Transverse colon (tissue), 4 donors: ENCODE data around the gene CSTB. TPM values are rescaled to one million over a fixed set of nuclear protein-coding genes. Genes with fewer than 3 reads are reported as not detected.

ENCODE experiments used
- DNase-seq: peaks from one replicate; pipeline ENCODE4 v3.0.0-alpha.2; 2019
- H3K27ac ChIP-seq, 4 donors: fragments of 200-600 bp; sonication (generic); 2 replicates each; pipeline ENCODE4 v1.5.1; 2016 to 2018; ENCODE audit warnings: inconsistent platforms in 4 of 4
- H3K27me3 ChIP-seq: fragments of 200-600 bp; sonication (generic); 2 replicates; pipeline ENCODE4 v1.5.1; 2017; ENCODE audit warnings: inconsistent platforms
- H3K36me3 ChIP-seq, 4 donors: fragments of 200-600 bp; sonication (generic); 2 replicates each; pipeline ENCODE4 v1.5.1; 2017 to 2019; ENCODE audit warnings: inconsistent platforms in 4 of 4
- H3K4me1 ChIP-seq, 4 donors: fragments of 200-600 bp; sonication (generic); 2 replicates each; pipeline ENCODE4 v1.5.1; 2017 to 2020; ENCODE audit warnings: inconsistent platforms in 4 of 4
- H3K4me3 ChIP-seq, 4 donors: fragments of 200-600 bp; sonication (generic); 1 replicate in 1 of 4; 2 replicates in 3 of 4; pipeline versions ENCODE4 v1.5.1 to v1.6.1; 2017 to 2019; ENCODE audit warnings: inconsistent platforms in 4 of 4
- H3K9me3 ChIP-seq, 2 donors: fragments of 200-600 bp; sonication (generic); 2 replicates each; pipeline ENCODE4 v1.5.1; 2017 to 2019; ENCODE audit warnings: inconsistent platforms in 2 of 2
- CTCF ChIP-seq, 5 experiments: fragments of 200-600 bp in 3 of 5; fragments of 450-650 bp in 2 of 5; sonication (generic) in 3 of 5; IDR thresholded peaks; 1 replicate in 2 of 5; 2 replicates in 3 of 5; pipeline ENCODE4 v1.5.1; 2016 to 2017; ENCODE audit warnings: antibody characterized with exemption in 5 of 5, inconsistent platforms in 3 of 5, mild to moderate bottlenecking in 2 of 5, moderate library complexity in 1 of 5
- EP300 ChIP-seq: sonication (generic); formaldehyde crosslinking; IDR thresholded peaks from one replicate; pipeline ENCODE4 v1.6.1; 2017; ENCODE audit warnings: antibody characterized with exemption, low read depth
- POLR2A ChIP-seq: fragments of 450-650 bp; IDR thresholded peaks from one replicate; pipeline ENCODE4 v1.6.1; 2016; ENCODE audit warnings: antibody characterized with exemption, mild to moderate bottlenecking, moderate library complexity
- POLR2AphosphoS5 ChIP-seq, 3 donors: sonication (generic); formaldehyde crosslinking; IDR thresholded peaks; one replicate each; pipeline ENCODE4 v1.6.1; 2016; ENCODE audit warnings: antibody characterized with exemption in 3 of 3
- WGBS, 2 donors: methylation state at CpG; one replicate each; pipeline ENCODE4 v1.1.5; 2018; ENCODE audit warnings: low coverage in 1 of 2; 5-methylcytosine and 5-hydroxymethylcytosine counted together
- in situ Hi-C, 4 donors: fragments of 200-750 bp; cut with MboI; loops; one replicate each; pipeline versions ENCODE4 v1.15.0 to v1.15.1; 2017; ENCODE audit warnings: low sequenced_read_pairs in 3 of 4, low pct_ligation_motif_present in 1 of 4, low pct_unique_long_range_greater_than_20kb in 1 of 4
- intact Hi-C: fragments of 100-400 bp; cut with DNase I; formaldehyde crosslinking; loops from one replicate; pipeline ENCODE4 v1.15.1; 2023; ENCODE audit warnings: low total_unique reads
- total RNA-seq, 4 donors: library from RNA; depleted of rRNA; stranded (reverse); fragments of >200 nt; gene quantifications; one replicate each; pipeline ENCODE4 v1.1.0, GENCODE V29; 2016

The CSTB gene
- total RNA-seq, 4 donors from 2014 or later = 16.1 to 61.7 (median 19.6) TPM

DNA sequence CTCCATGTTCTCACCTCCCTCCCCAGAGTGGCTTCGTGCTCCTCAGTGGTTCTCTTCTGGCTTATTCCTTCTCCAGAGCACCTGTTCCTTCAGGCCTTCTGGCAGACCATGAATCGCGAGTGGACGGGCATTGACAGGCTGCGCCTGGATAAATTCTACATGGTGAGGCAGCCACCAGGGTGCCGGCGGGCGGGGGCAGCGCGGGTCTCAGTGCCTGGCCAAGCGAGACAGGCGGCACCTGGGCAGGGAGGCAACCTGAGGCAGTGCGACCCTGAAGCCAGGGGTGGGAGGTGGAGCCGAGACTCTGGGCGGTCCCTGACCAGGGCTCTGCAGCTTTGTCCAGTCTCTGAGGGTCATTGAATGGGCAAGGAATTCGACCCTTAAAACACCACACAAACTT lies 17.1 kb upstream of the CSTB start:
- DNase-seq = no peak
- H3K27ac ChIP-seq = no peak overlapping the region
- no peaks in the 10 kb centered on the region for H3K27me3 ChIP-seq
- intact Hi-C loops = no loop called here
- in situ Hi-C loops = no loop called here
- peaks cover 0 to 29% (median 9%) of the 10 kb centered on the region in 4 donors for H3K36me3 ChIP-seq
- WGBS, 2 donors = 93% methylated on average over 16 of the region's 16 CpGs; no CpG with 5 or more reads in 1 of the 2 donors
- no peak for TF ChIP-seq CTCF (IDR thresholded peaks at IDR 0.05)
- TF ChIP-seq POLR2AphosphoS5 (IDR thresholded peaks at IDR 0.05) = no peak
- no peak for TF ChIP-seq POLR2A
- TF ChIP-seq EP300 = no peak
- H3K9me3 ChIP-seq = no peaks in the 10 kb centered on the region
- peaks cover 10 to 22% (median 15%) of the 10 kb centered on the region in 4 donors for H3K4me1 ChIP-seq
- no peak overlapping the region for H3K4me3 ChIP-seq

DNA sequence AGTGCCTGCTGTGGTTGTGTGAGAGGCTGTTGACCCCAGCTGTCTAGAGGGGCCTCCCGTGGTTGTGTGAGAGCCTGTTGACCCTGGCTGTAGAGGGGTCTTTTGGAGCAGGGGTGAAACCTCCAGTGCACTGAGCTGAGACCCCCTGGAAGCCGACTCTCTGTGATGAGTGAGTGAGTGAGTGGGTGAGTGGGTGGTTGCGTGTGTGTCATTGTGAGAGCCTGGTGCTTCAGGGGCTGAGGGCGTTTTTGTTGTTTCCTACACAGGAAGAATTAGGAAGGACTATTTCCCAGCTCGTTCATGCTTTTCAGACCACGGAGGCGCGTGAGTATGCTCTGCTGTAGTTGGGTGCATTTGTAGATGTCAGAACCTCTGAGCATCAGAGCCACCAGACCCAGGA lies 16.3 kb upstream of the CSTB start:
- WGBS, 2 donors = 87 to 88% methylated on average over 3 to 8 of the region's 8 CpGs
- peaks cover 0 to 21% (median 7%) of the 10 kb centered on the region in 4 donors for H3K36me3 ChIP-seq
- peaks cover 10 to 22% (median 15%) of the 10 kb centered on the region in 4 donors for H3K4me1 ChIP-seq
- H3K27ac ChIP-seq = no peak overlapping the region
- no peaks in the 10 kb centered on the region for H3K27me3 ChIP-seq
- intact Hi-C loops = no loop called here
- H3K9me3 ChIP-seq = no peaks in the 10 kb centered on the region
- DNase-seq = no peak
- no peak for TF ChIP-seq EP300
- TF ChIP-seq POLR2AphosphoS5 (IDR thresholded peaks at IDR 0.05) = no peak
- TF ChIP-seq CTCF (IDR thresholded peaks at IDR 0.05) = no peak
- no peak for TF ChIP-seq POLR2A
- H3K4me3 ChIP-seq = no peak overlapping the region
- in situ Hi-C loops = no loop called here

DNA sequence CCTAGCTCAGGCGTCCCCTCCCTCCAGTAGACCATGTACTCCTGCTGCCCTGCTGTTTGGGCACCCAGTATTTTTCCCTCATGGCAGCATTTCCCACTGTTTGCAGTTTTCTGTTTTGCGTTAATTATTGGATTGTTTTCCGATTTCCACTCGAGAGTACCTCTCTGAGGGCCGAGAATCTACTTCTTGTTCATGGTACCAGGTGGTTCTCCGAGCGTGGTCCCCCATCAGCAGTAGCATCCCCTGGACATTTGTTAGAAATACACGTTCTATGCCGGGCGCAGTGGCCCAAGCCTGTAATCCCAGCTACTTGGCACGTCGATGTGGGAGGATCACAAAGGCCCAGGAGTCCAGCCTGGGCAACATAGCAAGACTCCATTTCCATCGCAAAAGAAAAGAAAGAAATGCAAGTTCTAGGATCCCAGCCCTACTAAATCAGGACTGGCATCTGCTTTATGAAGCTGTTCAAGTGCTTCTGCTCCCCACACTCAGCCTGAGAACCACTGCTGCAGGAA lies 14.0 kb upstream of the CSTB start:
- H3K4me3 ChIP-seq = peak overlapping the region; percentile 70 to 97 (median 78)
- peak overlapping the region; percentile 90 to 97 (median 94) for H3K27ac ChIP-seq
- 8 to 17% methylated on average over 1 to 13 of the region's 13 CpGs for WGBS, 2 donors
- DNase-seq = no peak
- in situ Hi-C loops (no loop called here), intact Hi-C loops (no loop called here)
- no peaks in the 10 kb centered on the region for H3K9me3 ChIP-seq
- peaks cover 10 to 22% (median 15%) of the 10 kb centered on the region in 4 donors for H3K4me1 ChIP-seq
- H3K27me3 ChIP-seq = no peaks in the 10 kb centered on the region
- peaks cover 0 to 5% (median 3%) of the 10 kb centered on the region in 4 donors for H3K36me3 ChIP-seq
- TF ChIP-seq POLR2AphosphoS5 (IDR thresholded peaks at IDR 0.05) = no peak
- TF ChIP-seq EP300 = no peak
- no peak for TF ChIP-seq CTCF (IDR thresholded peaks at IDR 0.05)
- TF ChIP-seq POLR2A = no peak

- Histone ChIP-seq H3K36me3 (peaks cover 0 to 5% (median 3%) of the 10 kb centered on the region in 4 donors), H3K9me3 (no peaks in the 10 kb centered on the region), H3K4me3 (peak within 1 kb of the TSS; percentile 70 to 97 (median 80)), H3K27me3 (no peaks in the 10 kb centered on the region), H3K4me1 (peaks cover 10 to 22% (median 15%) of the 10 kb centered on the region in 4 donors), H3K27ac (peak within 1 kb of the TSS; percentile 90 to 97 (median 94))
- TF ChIP-seq POLR2A = peak; percentile 78
- no peak for TF ChIP-seq EP300
- TF ChIP-seq CTCF (IDR thresholded peaks at IDR 0.05) = peak; percentile 61 to 100 (median 100)
- TF ChIP-seq POLR2AphosphoS5 (IDR thresholded peaks at IDR 0.05) = peak; percentile 75 to 85 (median 84)
- peak; percentile 93 for DNase-seq
- in situ Hi-C loops (no loop called here), intact Hi-C loops (no loop called here)
- WGBS, 2 donors = 1% methylated on average over 72 of the region's 83 CpGs; no CpG with 5 or more reads in 1 of the 2 donors
Measured at GRCh38 chr21:43789276-43790009, 13.3 kb upstream of the CSTB start, which contains the start of gene RRP1. Gene RRP1 (plus strand): TSS chr21:43789577. CDS start chr21:43789630, 53 bp downstream.
